Measurements from ENCODE around the gene EVI5.
"Not testable (repeated sequence)": the region's sequence is repeated elsewhere in the genome, so short reads cannot be mapped to it uniquely, and the experiment has no call there.

The EVI5 gene

GRCh38 chr1:92527670-92528069 is 257.2 kb downstream of the EVI5 start:
- no peak for DNase-seq (ENCODE audit: low read depth in 2 of 2, low spot score in 1 of 2)

- DNase-seq (ENCODE audit: low read depth in 2 of 2, low spot score in 1 of 2), result not testable (repeated sequence)
Observed at GRCh38 chr1:92524944-92525590, 259.8 kb downstream of the EVI5 start.

GRCh38 chr1:92519043-92519442 is 265.9 kb downstream of the EVI5 start:
- no peak for DNase-seq (ENCODE audit: low read depth in 2 of 2, low spot score in 1 of 2)

- no peak for DNase-seq (ENCODE audit: low read depth in 2 of 2, low spot score in 1 of 2)
Observed at GRCh38 chr1:92516574-92516973, 268.3 kb downstream of the EVI5 start.

GRCh38 chr1:92515796-92516201 is 269.1 kb downstream of the EVI5 start:
- DNase-seq (ENCODE audit: low read depth in 2 of 2, low spot score in 1 of 2), result no peak

- no peak for DNase-seq (ENCODE audit: low read depth in 2 of 2, low spot score in 1 of 2)
Observed at GRCh38 chr1:92511541-92511940, 273.4 kb downstream of the EVI5 start.

- DNase-seq (ENCODE audit: low read depth in 2 of 2, low spot score in 1 of 2), result no peak
Observed at GRCh38 chr1:92509619-92510018, 275.3 kb downstream of the EVI5 start.

GRCh38 chr1:92505015-92505692 is 279.8 kb downstream of the EVI5 start:
- no peak for DNase-seq (ENCODE audit: low read depth in 2 of 2, low spot score in 1 of 2)

- DNase-seq (ENCODE audit: low read depth in 2 of 2, low spot score in 1 of 2), result no peak
Observed at GRCh38 chr1:92504291-92505014, 280.5 kb downstream of the EVI5 start.

- no peak for DNase-seq (ENCODE audit: low read depth in 2 of 2, low spot score in 1 of 2)
Observed at GRCh38 chr1:92503926-92504285, 281.0 kb downstream of the EVI5 start.

- no peak for DNase-seq (ENCODE audit: low read depth in 2 of 2, low spot score in 1 of 2)
Observed at GRCh38 chr1:92503043-92503925, 281.6 kb downstream of the EVI5 start.

GRCh38 chr1:92502247-92502646 is 282.7 kb downstream of the EVI5 start:
- no peak for DNase-seq (ENCODE audit: low read depth in 2 of 2, low spot score in 1 of 2)

GRCh38 chr1:92500552-92500951 is 284.4 kb downstream of the EVI5 start:
- DNase-seq (ENCODE audit: low read depth in 2 of 2, low spot score in 1 of 2), result no peak

- DNase-seq (ENCODE audit: low read depth in 2 of 2, low spot score in 1 of 2), result no peak
Observed at GRCh38 chr1:92495392-92496063, 289.4 kb downstream of the EVI5 start.

GRCh38 chr1:92494485-92495141 is 290.3 kb downstream of the EVI5 start:
- no peak for DNase-seq (ENCODE audit: low read depth in 2 of 2, low spot score in 1 of 2)

GRCh38 chr1:92493139-92493538 is 291.8 kb downstream of the EVI5 start:
- no peak for DNase-seq (ENCODE audit: low read depth in 2 of 2, low spot score in 1 of 2)

- DNase-seq (ENCODE audit: low read depth in 2 of 2, low spot score in 1 of 2), result no peak
Observed at GRCh38 chr1:92488832-92489231, 296.1 kb downstream of the EVI5 start.

- DNase-seq (ENCODE audit: low read depth in 2 of 2, low spot score in 1 of 2), result no peak
Observed at GRCh38 chr1:92488416-92488815, 296.5 kb downstream of the EVI5 start.

- DNase-seq (ENCODE audit: low read depth in 2 of 2, low spot score in 1 of 2), result no peak
Observed at GRCh38 chr1:92487078-92487605, 297.8 kb downstream of the EVI5 start.
